CD8-positive, alpha-beta memory T cell (primary cell): ENCODE results near the gene CBFA2T2. TPM values are rescaled to one million over a fixed set of nuclear protein-coding genes. Genes with fewer than 3 reads are reported as not detected.
"Not testable (repeated sequence)": the region's sequence is repeated elsewhere in the genome, so short reads cannot be mapped to it uniquely, and the experiment has no call there.

ENCODE experiments used
- CTCF ChIA-PET: fragments of 350-600 bp; sonication (Branson Sonifier 250); formaldehyde crosslinking; loops from one replicate; lab custom pipeline; 2021; ENCODE audit warnings: antibody characterized with exemption; lab: Charles Lee
- POLR2A ChIA-PET: fragments of 350-600 bp; sonication (Branson Sonifier 250); formaldehyde crosslinking; loops from one replicate; lab custom pipeline; 2021; ENCODE audit warnings: antibody characterized with exemption; lab: Charles Lee
- DNase-seq, 5 donors: peaks; one replicate each; pipeline versions ENCODE4 v3.0.0 to v3.0.0-alpha.2; 2020 to 2022; ENCODE audit warnings: mixed read lengths in 1 of 5
- H3K27ac ChIP-seq: one replicate; pipeline ENCODE4 v1.7.0; 2013; ENCODE audit warnings: low read depth, mild to moderate bottlenecking, low read length, moderate library complexity
- H3K27me3 ChIP-seq: 2 replicates; pipeline ENCODE4 v1.7.0; 2013; ENCODE audit warnings: low read length, mild to moderate bottlenecking; ENCODE audit not compliant: insufficient read depth, poor library complexity, severe bottlenecking
- H3K36me3 ChIP-seq: 2 replicates; pipeline ENCODE4 v1.7.0; 2013; ENCODE audit warnings: mild to moderate bottlenecking, low read length, moderate library complexity; ENCODE audit not compliant: insufficient read depth
- H3K4me1 ChIP-seq: 2 replicates; pipeline ENCODE4 v1.7.0; 2013; ENCODE audit warnings: mild to moderate bottlenecking, low read length, moderate library complexity; ENCODE audit not compliant: insufficient read depth
- H3K4me3 ChIP-seq: 2 replicates; pipeline ENCODE4 v1.7.0; 2013; ENCODE audit warnings: mild to moderate bottlenecking, low read length
- H3K9me3 ChIP-seq: 2 replicates; pipeline ENCODE4 v1.7.0; 2013; ENCODE audit warnings: mild to moderate bottlenecking, low read length
- H3K27ac Mint-ChIP-seq, 8 donors: one replicate each; pipeline ENCODE4 v1.8.0; 2020 to 2021; ENCODE audit warnings: mixed read lengths in 8 of 8, mild to moderate bottlenecking in 6 of 8, inconsistent platforms in 3 of 8, moderate library complexity in 3 of 8
- H3K27me3 Mint-ChIP-seq, 2 donors: one replicate each; pipeline ENCODE4 v1.8.0; 2020 to 2021; ENCODE audit warnings: mixed read lengths in 2 of 2, mild to moderate bottlenecking in 1 of 2, moderate library complexity in 1 of 2
- H3K36me3 Mint-ChIP-seq, 3 donors: one replicate each; pipeline ENCODE4 v1.8.0; 2020 to 2021; ENCODE audit warnings: mixed read lengths in 3 of 3, inconsistent platforms in 1 of 3, mild to moderate bottlenecking in 1 of 3
- H3K4me1 Mint-ChIP-seq, 3 donors: one replicate each; pipeline ENCODE4 v1.8.0; 2020 to 2021; ENCODE audit warnings: mixed read lengths in 3 of 3, inconsistent platforms in 1 of 3, mild to moderate bottlenecking in 1 of 3
- H3K4me3 Mint-ChIP-seq, 7 donors: one replicate each; pipeline ENCODE4 v1.8.0; 2020 to 2021; ENCODE audit warnings: mixed read lengths in 7 of 7, mild to moderate bottlenecking in 6 of 7, moderate library complexity in 4 of 7, inconsistent platforms in 2 of 7
- H3K9me3 Mint-ChIP-seq, 5 donors: one replicate each; pipeline ENCODE4 v1.8.0; 2020 to 2022; ENCODE audit warnings: mixed read lengths in 5 of 5, mild to moderate bottlenecking in 3 of 5, moderate library complexity in 2 of 5, inconsistent platforms in 1 of 5
- polyA plus RNA-seq: library from polyadenylated mRNA; unstranded; fragments of 300-500 nt; fragmentation: Illumina TruSeq; gene quantifications from one replicate; pipeline ENCODE4 v1.2.3, GENCODE V29; 2021
- total RNA-seq, 2 experiments: library from RNA; stranded (reverse); gene quantifications; one replicate each; pipeline ENCODE4 v1.2.3, GENCODE V29; 2021

The CBFA2T2 gene
- total and polyA plus RNA-seq, 3 experiments from 2014 or later, result 10.7 to 25.8 (median 11.9) TPM

GRCh38 chr20:33556246-33556645 is 66.3 kb downstream of the CBFA2T2 start:
- H3K4me1 Mint-ChIP-seq, result peaks cover 21 to 43% (median 33%) of the 10 kb centered on the region in 3 donors
- no peaks in the 10 kb centered on the region for H3K9me3 ChIP-seq
- H3K4me3 Mint-ChIP-seq, result peak overlapping the region in 6 of 7 donors; percentile 3 to 59 (median 41)
- H3K27me3 ChIP-seq, result no peaks in the 10 kb centered on the region
- no peak overlapping the region for H3K4me3 ChIP-seq
- H3K4me1 ChIP-seq, result peaks cover 20% of the 10 kb centered on the region
- H3K36me3 Mint-ChIP-seq, result peaks cover 3 to 22% (median 9%) of the 10 kb centered on the region in 3 donors
- H3K27me3 Mint-ChIP-seq, result no peaks in the 10 kb centered on the region
- peak overlapping the region; percentile 98 to 99 (median 98) for H3K27ac Mint-ChIP-seq
- no peak overlapping the region for H3K27ac ChIP-seq
- no peaks in the 10 kb centered on the region for H3K9me3 Mint-ChIP-seq
- CTCF ChIA-PET, result interaction anchor here (1.3 kb wide), 1 partner anchor 108 kb away, joined by 3 read pairs; no protein-coding TSS in a partner anchor
- no peaks in the 10 kb centered on the region for H3K36me3 ChIP-seq
- DNase-seq, result no peak
- POLR2A ChIA-PET, result no interaction called here

- Mint-ChIP-seq H3K27ac (peak overlapping the region in 6 of 8 donors; percentile 16 to 98 (median 62)), H3K36me3 (peaks cover 3 to 13% (median 9%) of the 10 kb centered on the region in 3 donors), H3K4me3 (no peak overlapping the region), H3K4me1 (peaks cover 24 to 43% (median 28%) of the 10 kb centered on the region in 3 donors), H3K27me3 (no peaks in the 10 kb centered on the region), H3K9me3 (no peaks in the 10 kb centered on the region)
- H3K36me3 ChIP-seq, result no peaks in the 10 kb centered on the region
- ChIA-PET POLR2A (no interaction called here), CTCF (no interaction called here)
- no peaks in the 10 kb centered on the region for H3K9me3 ChIP-seq
- no peak for DNase-seq
- H3K27me3 ChIP-seq, result no peaks in the 10 kb centered on the region
- no peak overlapping the region for H3K27ac ChIP-seq
- H3K4me1 ChIP-seq, result peaks cover 20% of the 10 kb centered on the region
- no peak overlapping the region for H3K4me3 ChIP-seq
Measured at GRCh38 chr20:33558348-33559144, 68.7 kb downstream of the CBFA2T2 start.

GRCh38 chr20:33559212-33559611 is 69.3 kb downstream of the CBFA2T2 start:
- Histone ChIP-seq H3K4me3 (no peak overlapping the region), H3K27me3 (no peaks in the 10 kb centered on the region), H3K27ac (no peak overlapping the region), H3K4me1 (peaks cover 16% of the 10 kb centered on the region), H3K9me3 (no peaks in the 10 kb centered on the region), H3K36me3 (no peaks in the 10 kb centered on the region)
- peaks cover 23 to 38% (median 24%) of the 10 kb centered on the region in 3 donors for H3K4me1 Mint-ChIP-seq
- H3K9me3 Mint-ChIP-seq, result no peaks in the 10 kb centered on the region
- POLR2A ChIA-PET, result no interaction called here
- no peaks in the 10 kb centered on the region for H3K27me3 Mint-ChIP-seq
- no peak overlapping the region for H3K4me3 Mint-ChIP-seq
- H3K27ac Mint-ChIP-seq, result no peak overlapping the region
- CTCF ChIA-PET, result no interaction called here
- DNase-seq, result no peak
- H3K36me3 Mint-ChIP-seq, result peaks cover 3 to 15% (median 9%) of the 10 kb centered on the region in 3 donors

GRCh38 chr20:33560026-33560425 is 70.1 kb downstream of the CBFA2T2 start:
- peaks cover 5 to 15% (median 9%) of the 10 kb centered on the region in 3 donors for H3K36me3 Mint-ChIP-seq
- no peaks in the 10 kb centered on the region for H3K36me3 ChIP-seq
- H3K9me3 Mint-ChIP-seq, result no peaks in the 10 kb centered on the region
- POLR2A ChIA-PET, result no interaction called here
- no peak overlapping the region for H3K27ac Mint-ChIP-seq
- CTCF ChIA-PET, result no interaction called here
- H3K4me1 Mint-ChIP-seq, result peaks cover 18 to 33% (median 22%) of the 10 kb centered on the region in 3 donors
- H3K27me3 Mint-ChIP-seq, result no peaks in the 10 kb centered on the region
- H3K4me3 ChIP-seq, result no peak overlapping the region
- H3K4me1 ChIP-seq, result peaks cover 11% of the 10 kb centered on the region
- H3K27ac ChIP-seq, result no peak overlapping the region
- DNase-seq, result no peak
- no peak overlapping the region for H3K4me3 Mint-ChIP-seq
- no peaks in the 10 kb centered on the region for H3K27me3 ChIP-seq
- H3K9me3 ChIP-seq, result no peaks in the 10 kb centered on the region

- H3K4me3 ChIP-seq, CTCF ChIA-PET, H3K36me3 ChIP-seq, H3K27me3 ChIP-seq, H3K27ac ChIP-seq, H3K27me3 Mint-ChIP-seq, H3K4me1 ChIP-seq, H3K9me3 ChIP-seq, H3K27ac Mint-ChIP-seq, DNase-seq, H3K4me3 Mint-ChIP-seq, H3K9me3 Mint-ChIP-seq: not testable (repeated sequence)
- Mint-ChIP-seq H3K36me3 (peaks cover 8 to 15% (median 9%) of the 10 kb centered on the region in 3 donors), H3K4me1 (peaks cover 8 to 24% (median 14%) of the 10 kb centered on the region in 3 donors)
- POLR2A ChIA-PET, result interaction anchor here (0.7 kb wide), 1 partner anchor 71 kb away, joined by 3 read pairs; no protein-coding TSS in a partner anchor
Measured at GRCh38 chr20:33561053-33561452, 71.2 kb downstream of the CBFA2T2 start.

- Mint-ChIP-seq H3K4me1 (peaks cover 5 to 23% (median 14%) of the 10 kb centered on the region in 3 donors), H3K4me3 (no peak overlapping the region), H3K27ac (peak overlapping the region in 3 of 8 donors; percentile 12 to 71 (median 24)), H3K27me3 (no peaks in the 10 kb centered on the region), H3K36me3 (peaks cover 8 to 12% (median 9%) of the 10 kb centered on the region in 3 donors), H3K9me3 (no peaks in the 10 kb centered on the region)
- Histone ChIP-seq H3K27me3 (no peaks in the 10 kb centered on the region), H3K4me1 (no peaks in the 10 kb centered on the region), H3K4me3 (no peak overlapping the region), H3K9me3 (no peaks in the 10 kb centered on the region), H3K27ac (no peak overlapping the region), H3K36me3 (no peaks in the 10 kb centered on the region)
- no peak for DNase-seq
- ChIA-PET POLR2A (interaction anchor here (0.6 to 0.7 kb wide), 3 partner anchors 72 to 536 kb away, joined by 3 to 4 read pairs (median 4); no protein-coding TSS in a partner anchor), CTCF (interaction anchor here (0.6 kb wide), 1 partner anchor 565 kb away, joined by 3 read pairs; no protein-coding TSS in a partner anchor)
Measured at GRCh38 chr20:33561692-33562601, 72.1 kb downstream of the CBFA2T2 start.

- peak overlapping the region in 3 of 8 donors; percentile 8 to 58 (median 16) for H3K27ac Mint-ChIP-seq
- no peaks in the 10 kb centered on the region for H3K36me3 ChIP-seq
- no peak overlapping the region for H3K4me3 Mint-ChIP-seq
- H3K27ac ChIP-seq, result no peak overlapping the region
- CTCF ChIA-PET, result no interaction called here
- no peaks in the 10 kb centered on the region for H3K27me3 Mint-ChIP-seq
- H3K27me3 ChIP-seq, result no peaks in the 10 kb centered on the region
- H3K36me3 Mint-ChIP-seq, result peaks cover 0 to 5% (median 4%) of the 10 kb centered on the region in 3 donors
- no peak for DNase-seq
- H3K9me3 ChIP-seq, result no peaks in the 10 kb centered on the region
- H3K4me1 Mint-ChIP-seq, result peaks cover 16 to 31% (median 20%) of the 10 kb centered on the region in 3 donors
- no peaks in the 10 kb centered on the region for H3K9me3 Mint-ChIP-seq
- no peaks in the 10 kb centered on the region for H3K4me1 ChIP-seq
- no peak overlapping the region for H3K4me3 ChIP-seq
- POLR2A ChIA-PET, result no interaction called here
Measured at GRCh38 chr20:33563788-33564187, 73.9 kb downstream of the CBFA2T2 start.
